ENCODE measurements around the gene SPINK8. TPM values are rescaled to one million over a fixed set of nuclear protein-coding genes. Genes with fewer than 3 reads are reported as not detected.
"Not testable (repeated sequence)": the region's sequence is repeated elsewhere in the genome, so short reads cannot be mapped to it uniquely, and the experiment has no call there.

Gene SPINK8
- total and polyA plus RNA-seq, 2 donors (not counting 1 experiment from before 2014, with no cell fraction given): not detected

DNA sequence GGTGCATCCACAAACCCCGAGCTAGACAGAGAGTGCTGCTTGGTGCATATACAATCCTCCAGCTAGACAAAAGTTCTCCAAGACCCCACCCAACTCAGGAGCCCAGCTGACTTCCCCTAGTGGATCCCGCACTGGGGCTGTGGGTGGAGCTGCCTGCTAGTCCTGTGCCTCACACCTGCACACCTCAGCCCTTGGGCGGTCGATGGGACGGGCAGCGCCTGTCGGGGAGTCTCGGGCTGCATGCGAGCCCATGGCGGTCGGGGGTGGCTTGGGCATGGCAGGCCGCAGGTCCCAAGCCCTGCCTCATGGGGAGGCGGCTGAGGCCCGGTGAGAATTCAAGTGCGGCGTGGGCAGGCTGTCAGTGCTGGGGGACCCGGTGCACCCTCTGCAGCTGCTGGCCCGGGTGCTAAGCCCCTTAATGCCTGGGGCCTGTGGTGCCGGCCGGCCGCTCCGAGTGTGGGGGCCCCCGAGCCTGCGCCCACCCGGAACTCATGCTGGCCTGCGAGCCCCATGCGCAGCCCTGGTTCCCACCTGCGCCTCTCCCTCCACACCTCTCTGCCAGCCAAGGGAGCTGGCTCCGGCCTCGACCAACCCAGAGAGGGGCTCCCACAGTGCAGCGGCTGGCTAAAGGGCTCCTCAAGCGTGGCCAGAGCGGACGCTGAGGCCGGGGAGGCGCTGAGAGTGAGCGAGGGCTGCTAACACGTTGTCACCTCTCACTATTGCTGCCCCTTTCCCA lies 61.5 kb downstream of the SPINK8 start:
- Histone ChIP-seq H3K4me1 (ENCODE audit: control insufficient read depth in 2 of 2, insufficient read depth in 2 of 2, low read length in 2 of 2) (no peaks in the 10 kb centered on the region), H3K27ac (ENCODE audit: low read length in 2 of 2) (no peak overlapping the region), H3K9ac (ENCODE audit: low read length) (no peak overlapping the region), H2AFZ (ENCODE audit: insufficient read depth, low read depth, low read length, poor library complexity, severe bottlenecking) (no peak overlapping the region), H4K20me1 (ENCODE audit: control insufficient read depth, insufficient read depth, low read length, poor library complexity, severe bottlenecking) (no peaks in the 10 kb centered on the region), H3K9me3 (ENCODE audit: control extremely low read depth in 1 of 3, control insufficient read depth in 2 of 3, insufficient read depth in 1 of 3, low read length in 2 of 3) (peaks cover 0 to 3% (median 0%) of the 10 kb centered on the region in 3 donors), H3K79me2 (ENCODE audit: control insufficient read depth, insufficient read depth, low read length) (no peaks in the 10 kb centered on the region), H3K4me2 (replicated peaks; ENCODE audit: low read depth, low read length, poor library complexity, severe bottlenecking) (no peak overlapping the region), H3K36me3 (replicated peaks in 1 of 2; ENCODE audit: control extremely low read depth in 1 of 2, control insufficient read depth in 1 of 2, extremely low read depth in 1 of 2, insufficient read depth in 2 of 2, low read length in 1 of 2) (peaks cover 4 to 16% of the 10 kb centered on the region in 2 experiments), H3K4me3 (ENCODE audit: control extremely low read depth in 1 of 5, extremely low read depth in 1 of 5, insufficient read depth in 1 of 5, low read depth in 2 of 5, low read length in 4 of 5) (no peak overlapping the region), H3K27me3 (replicated peaks in 1 of 4; ENCODE audit: control extremely low read depth in 1 of 4, control insufficient read depth in 3 of 4, insufficient read depth in 4 of 4, low read length in 3 of 4) (no peaks in the 10 kb centered on the region)
- no peak overlapping the region for H3K4me3 Mint-ChIP-seq
- 94% methylated on average over 34 of the region's 38 CpGs for WGBS (ENCODE audit: insufficient coverage)
- TF ChIP-seq EZH2 (IDR thresholded peaks at IDR 0.05; ENCODE audit: borderline replicate concordance, insufficient read depth, low read depth, low read length, poor library complexity, severe bottlenecking): no peak
- TF ChIP-seq, protein P1, sequence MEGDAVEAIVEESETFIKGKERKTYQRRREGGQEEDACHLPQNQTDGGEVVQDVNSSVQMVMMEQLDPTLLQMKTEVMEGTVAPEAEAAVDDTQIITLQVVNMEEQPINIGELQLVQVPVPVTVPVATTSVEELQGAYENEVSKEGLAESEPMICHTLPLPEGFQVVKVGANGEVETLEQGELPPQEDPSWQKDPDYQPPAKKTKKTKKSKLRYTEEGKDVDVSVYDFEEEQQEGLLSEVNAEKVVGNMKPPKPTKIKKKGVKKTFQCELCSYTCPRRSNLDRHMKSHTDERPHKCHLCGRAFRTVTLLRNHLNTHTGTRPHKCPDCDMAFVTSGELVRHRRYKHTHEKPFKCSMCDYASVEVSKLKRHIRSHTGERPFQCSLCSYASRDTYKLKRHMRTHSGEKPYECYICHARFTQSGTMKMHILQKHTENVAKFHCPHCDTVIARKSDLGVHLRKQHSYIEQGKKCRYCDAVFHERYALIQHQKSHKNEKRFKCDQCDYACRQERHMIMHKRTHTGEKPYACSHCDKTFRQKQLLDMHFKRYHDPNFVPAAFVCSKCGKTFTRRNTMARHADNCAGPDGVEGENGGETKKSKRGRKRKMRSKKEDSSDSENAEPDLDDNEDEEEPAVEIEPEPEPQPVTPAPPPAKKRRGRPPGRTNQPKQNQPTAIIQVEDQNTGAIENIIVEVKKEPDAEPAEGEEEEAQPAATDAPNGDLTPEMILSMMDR (IDR thresholded peaks at IDR 0.05): no peak
- no peaks in the 10 kb centered on the region for H3K27me3 Mint-ChIP-seq
- ChIA-PET CTCF (interaction anchor here (0.9 to 9.3 kb wide), 9 partner anchors 12 to 238 kb away, joined by 3 to 148 read pairs (median 6); no protein-coding TSS in a partner anchor), POLR2A (no interaction called here)
- DNase-seq (no peak), ATAC-seq (ENCODE audit: low read depth) (no peak)
- H3K9me3 Mint-ChIP-seq (ENCODE audit: insufficient read depth): no peaks in the 10 kb centered on the region
- intact Hi-C loops (cut with micrococcal nuclease): no loop called here
- H3K27ac Mint-ChIP-seq: no peak overlapping the region
- H3K4me1 Mint-ChIP-seq: peaks cover 2% of the 10 kb centered on the region

DNA sequence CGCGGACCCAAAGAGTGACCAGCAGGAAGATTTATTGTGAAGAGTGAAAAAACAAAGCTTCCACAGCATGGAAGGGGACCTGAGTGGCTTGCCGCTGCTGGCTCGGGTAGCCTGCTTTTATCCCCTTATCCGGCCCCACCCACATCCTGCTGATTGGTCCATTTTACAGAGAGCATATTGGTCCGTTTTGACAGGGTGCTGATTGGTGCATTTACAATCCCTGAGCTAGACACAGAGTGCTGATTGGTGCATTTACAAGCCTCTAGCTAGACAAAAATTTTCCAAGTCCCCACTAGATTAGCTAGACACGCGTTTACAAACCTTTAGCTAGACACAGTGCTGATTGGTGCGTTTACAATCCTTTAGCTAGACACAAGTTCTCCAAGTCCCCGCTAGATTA lies 62.2 kb downstream of the SPINK8 start:
- H3K4me3 Mint-ChIP-seq; H3K27ac ChIP-seq (ENCODE audit: low read length in 2 of 2); intact Hi-C loops (cut with micrococcal nuclease); H3K4me1 ChIP-seq (ENCODE audit: control insufficient read depth in 2 of 2, insufficient read depth in 2 of 2, low read length in 2 of 2); H3K4me1 Mint-ChIP-seq; H3K27me3 ChIP-seq (replicated peaks in 1 of 4; ENCODE audit: control extremely low read depth in 1 of 4, control insufficient read depth in 3 of 4, insufficient read depth in 4 of 4, low read length in 3 of 4); H2AFZ ChIP-seq (ENCODE audit: insufficient read depth, low read depth, low read length, poor library complexity, severe bottlenecking); H3K79me2 ChIP-seq (ENCODE audit: control insufficient read depth, insufficient read depth, low read length); H3K27me3 Mint-ChIP-seq; ATAC-seq (ENCODE audit: low read depth); H3K4me3 ChIP-seq (ENCODE audit: control extremely low read depth in 1 of 5, extremely low read depth in 1 of 5, insufficient read depth in 1 of 5, low read depth in 2 of 5, low read length in 4 of 5); H4K20me1 ChIP-seq (ENCODE audit: control insufficient read depth, insufficient read depth, low read length, poor library complexity, severe bottlenecking); H3K9me3 ChIP-seq (ENCODE audit: control extremely low read depth in 1 of 3, control insufficient read depth in 2 of 3, insufficient read depth in 1 of 3, low read length in 2 of 3); H3K9me3 Mint-ChIP-seq (ENCODE audit: insufficient read depth); POLR2A ChIA-PET; H3K4me2 ChIP-seq (replicated peaks; ENCODE audit: low read depth, low read length, poor library complexity, severe bottlenecking); DNase-seq; H3K27ac Mint-ChIP-seq; H3K9ac ChIP-seq (ENCODE audit: low read length): not testable (repeated sequence)
- CTCF ChIA-PET: interaction anchor here (0.6 to 9.3 kb wide), 7 partner anchors 12 to 1636 kb away, joined by 3 to 148 read pairs (median 6); no protein-coding TSS in a partner anchor
- H3K36me3 ChIP-seq (replicated peaks in 1 of 2; ENCODE audit: control extremely low read depth in 1 of 2, control insufficient read depth in 1 of 2, extremely low read depth in 1 of 2, insufficient read depth in 2 of 2, low read length in 1 of 2): peaks cover 4 to 22% of the 10 kb centered on the region in 2 experiments
- 87% methylated on average over 8 of the region's 10 CpGs for whole genome bisulfite sequencing (ENCODE audit: insufficient coverage)

Data from B cell (primary cell).